ENCODE measurements around the gene CCL3.

GRCh38 chr17:36123431-36123830, 33.5 kb upstream of the CCL3 start:
- TF ChIP-seq CTCF (IDR thresholded peaks at IDR 0.05 in 4 of 5, conservative IDR thresholded peaks at IDR 0.05 in 1 of 5) = no peak
- TF ChIP-seq POLR2A (IDR thresholded peaks at IDR 0.05) = no peak
